Measurements from ENCODE around the gene PGRMC2.

Gene PGRMC2

GRCh38 chr4:128287141-128287870 lies at the start of gene PGRMC2:
Gene PGRMC2 (minus strand): TSS chr4:128287813. CDS start chr4:128287790, 23 bp downstream.
- no peak for DNase-seq (ENCODE audit: low spot score)

- DNase-seq (ENCODE audit: low spot score): no peak
These were observed 47.9 kb upstream of the PGRMC2 start for GRCh38 chr4:128335541-128335940.

- no peak for DNase-seq (ENCODE audit: low spot score)
These were observed 46.6 kb upstream of the PGRMC2 start for GRCh38 chr4:128334256-128334655.

GRCh38 chr4:128333309-128334018 lies 45.9 kb upstream of the PGRMC2 start:
- DNase-seq (ENCODE audit: low spot score): no peak

GRCh38 chr4:128332081-128332480 lies 44.5 kb upstream of the PGRMC2 start:
- no peak for DNase-seq (ENCODE audit: low spot score)

- no peak for DNase-seq (ENCODE audit: low spot score)
These were observed 42.0 kb upstream of the PGRMC2 start for GRCh38 chr4:128329638-128330037.

- DNase-seq (ENCODE audit: low spot score): no peak
These were observed 40.5 kb upstream of the PGRMC2 start for GRCh38 chr4:128328106-128328505.

GRCh38 chr4:128323401-128323800 lies 35.8 kb upstream of the PGRMC2 start:
- no peak for DNase-seq (ENCODE audit: low spot score)

- peak; percentile 86 for DNase-seq (ENCODE audit: low spot score)
These were observed 35.4 kb upstream of the PGRMC2 start for GRCh38 chr4:128322986-128323385.

GRCh38 chr4:128322311-128322710 lies 34.7 kb upstream of the PGRMC2 start:
- peak; percentile 11 for DNase-seq (ENCODE audit: low spot score)

GRCh38 chr4:128320656-128321055 lies 33.0 kb upstream of the PGRMC2 start:
- DNase-seq (ENCODE audit: low spot score): no peak

GRCh38 chr4:128315756-128316520 lies 28.3 kb upstream of the PGRMC2 start:
- DNase-seq (ENCODE audit: low spot score): no peak

- DNase-seq (ENCODE audit: low spot score): no peak
These were observed 24.2 kb upstream of the PGRMC2 start for GRCh38 chr4:128311659-128312403.

- no peak for DNase-seq (ENCODE audit: low spot score)
These were observed 22.7 kb upstream of the PGRMC2 start for GRCh38 chr4:128310266-128310697.

- no peak for DNase-seq (ENCODE audit: low spot score)
These were observed 22.0 kb upstream of the PGRMC2 start for GRCh38 chr4:128309585-128309984.

GRCh38 chr4:128308986-128309385 lies 21.4 kb upstream of the PGRMC2 start:
- DNase-seq (ENCODE audit: low spot score): no peak

GRCh38 chr4:128307123-128307571 lies 19.5 kb upstream of the PGRMC2 start:
- DNase-seq (ENCODE audit: low spot score): no peak

GRCh38 chr4:128305942-128306341 lies 18.3 kb upstream of the PGRMC2 start:
- no peak for DNase-seq (ENCODE audit: low spot score)

- DNase-seq (ENCODE audit: low spot score): no peak
These were observed 16.4 kb upstream of the PGRMC2 start for GRCh38 chr4:128303986-128304385.

- no peak for DNase-seq (ENCODE audit: low spot score)
These were observed 15.8 kb upstream of the PGRMC2 start for GRCh38 chr4:128303405-128303785.

- no peak for DNase-seq (ENCODE audit: low spot score)
These were observed 14.4 kb upstream of the PGRMC2 start for GRCh38 chr4:128301979-128302378.

GRCh38 chr4:128299848-128300247 lies 12.2 kb upstream of the PGRMC2 start:
- DNase-seq (ENCODE audit: low spot score): no peak

Measured in kidney capillary endothelial cell (primary cell).